ENCODE measurements around the gene CDHR2. TPM values are rescaled to one million over a fixed set of nuclear protein-coding genes. Genes with fewer than 3 reads are reported as not detected.

The CDHR2 gene
- total RNA-seq, 1 experiment from 2014 or later, result 0.63 TPM

- TF ChIP-seq PREB (CRISPR knock-in tag; IDR thresholded peaks at IDR 0.05; ENCODE audit: borderline replicate concordance) (no peak), NR3C1 (CRISPR knock-in tag; conservative IDR thresholded peaks at IDR 0.05; ENCODE audit: low read depth) (no peak), GRHL2 (CRISPR knock-in tag; IDR thresholded peaks at IDR 0.05; ENCODE audit: insufficient replicate concordance, severe bottlenecking) (no peak), KAT7 (CRISPR knock-in tag; IDR thresholded peaks at IDR 0.05; ENCODE audit: borderline replicate concordance) (no peak), MAX (CRISPR knock-in tag; IDR thresholded peaks at IDR 0.05) (no peak), ZNF138 (CRISPR knock-in tag; conservative IDR thresholded peaks at IDR 0.05) (no peak), TEAD4 (CRISPR knock-in tag; IDR thresholded peaks at IDR 0.05) (no peak)
Measured at GRCh38 chr5:176592573-176592972, 43.4 kb downstream of the CDHR2 start (continued).

- H3K27ac Mint-ChIP-seq, result no peak overlapping the region
- DNase-seq (ENCODE audit: low spot score) (no peak), ATAC-seq (no peak)
- no peaks in the 10 kb centered on the region for H3K36me3 Mint-ChIP-seq
- 0 out of 2 replicates have a peak, but pooled peaks cover 4% of the 10 kb centered on the region for H3K4me1 Mint-ChIP-seq
- TF ChIP-seq HMGA2 (CRISPR knock-in tag; IDR thresholded peaks at IDR 0.05) (no peak), ZNF232 (CRISPR knock-in tag; IDR thresholded peaks at IDR 0.05) (no peak), ZNF423 (CRISPR knock-in tag; IDR thresholded peaks at IDR 0.05) (no peak), NFYB (CRISPR knock-in tag; conservative IDR thresholded peaks at IDR 0.05; ENCODE audit: low read depth) (no peak), ZNF416 (CRISPR knock-in tag; IDR thresholded peaks at IDR 0.05) (no peak), ATF2 (CRISPR knock-in tag; IDR thresholded peaks at IDR 0.05; ENCODE audit: borderline replicate concordance, low read depth) (no peak), KAT7 (CRISPR knock-in tag; IDR thresholded peaks at IDR 0.05; ENCODE audit: borderline replicate concordance) (no peak), CTCF (IDR thresholded peaks at IDR 0.05) (no peak), ATF3 (CRISPR knock-in tag; conservative IDR thresholded peaks at IDR 0.05) (no peak), TEAD4 (CRISPR knock-in tag; IDR thresholded peaks at IDR 0.05) (no peak), PRRX2 (CRISPR knock-in tag; IDR thresholded peaks at IDR 0.05) (no peak), ZNF121 (CRISPR knock-in tag; IDR thresholded peaks at IDR 0.05) (no peak), NR2C2 (CRISPR knock-in tag; IDR thresholded peaks at IDR 0.05) (no peak), ZNF512 (CRISPR knock-in tag; IDR thresholded peaks at IDR 0.05; ENCODE audit: borderline replicate concordance) (no peak)
- peaks cover 2% of the 10 kb centered on the region for H3K9me3 Mint-ChIP-seq
- ChIA-PET CTCF (interaction anchor here (0.6 to 1.1 kb wide), 2 partner anchors 50 to 67 kb away, joined by 3 to 5 read pairs; no protein-coding TSS in a partner anchor), POLR2A (no interaction called here)
- peaks cover 38% of the 10 kb centered on the region for H3K27me3 Mint-ChIP-seq (ENCODE audit: low read depth)
- no peak overlapping the region for H3K4me3 Mint-ChIP-seq
Measured at GRCh38 chr5:176593273-176593869, 44.2 kb downstream of the CDHR2 start.
